Measurements from ENCODE around the gene EFHD2.

EFHD2 gene

DNA sequence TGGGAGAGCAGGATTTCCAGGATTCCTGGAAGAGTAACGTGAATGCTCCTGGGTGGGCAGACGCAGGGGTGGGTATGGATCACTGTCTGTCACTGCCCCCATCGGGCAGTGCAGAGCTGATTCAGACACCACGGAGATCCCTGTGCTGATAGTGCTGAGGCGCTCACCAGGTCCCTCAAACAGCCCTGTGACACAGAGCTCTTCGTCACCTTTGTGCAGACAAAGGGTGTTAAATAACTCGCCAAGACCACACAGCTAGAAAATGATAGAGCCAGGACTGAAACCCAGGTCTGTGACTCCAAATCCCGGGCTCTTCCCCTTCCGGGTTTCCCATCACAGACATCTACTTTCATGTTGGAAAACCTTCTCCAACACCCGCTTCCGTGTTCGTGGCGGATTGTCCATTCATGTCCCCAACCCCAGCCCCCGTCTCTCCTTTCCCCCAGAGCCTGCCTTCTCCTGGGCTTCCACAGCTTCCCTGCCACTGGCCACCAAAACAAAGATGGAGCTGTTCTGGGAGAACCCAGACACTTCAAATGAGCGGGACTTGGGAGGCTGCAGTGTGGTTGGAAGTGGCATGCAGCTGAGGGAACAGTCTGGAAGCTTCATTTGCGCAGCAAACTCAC lies 2.6 kb downstream of the EFHD2 start:
- Mint-ChIP-seq H3K36me3 (peaks cover 8 to 24% of the 10 kb centered on the region in 2 donors), H3K27ac (peak overlapping the region; percentile 69), H3K27me3 (no peaks in the 10 kb centered on the region), H3K4me3 (peak overlapping the region; percentile 94 to 96), H3K9me3 (no peaks in the 10 kb centered on the region), H3K4me1 (peaks cover 52 to 77% of the 10 kb centered on the region in 2 donors)
- ATAC-seq (replicated peaks) (no peak), DNase-seq (no peak)

DNA sequence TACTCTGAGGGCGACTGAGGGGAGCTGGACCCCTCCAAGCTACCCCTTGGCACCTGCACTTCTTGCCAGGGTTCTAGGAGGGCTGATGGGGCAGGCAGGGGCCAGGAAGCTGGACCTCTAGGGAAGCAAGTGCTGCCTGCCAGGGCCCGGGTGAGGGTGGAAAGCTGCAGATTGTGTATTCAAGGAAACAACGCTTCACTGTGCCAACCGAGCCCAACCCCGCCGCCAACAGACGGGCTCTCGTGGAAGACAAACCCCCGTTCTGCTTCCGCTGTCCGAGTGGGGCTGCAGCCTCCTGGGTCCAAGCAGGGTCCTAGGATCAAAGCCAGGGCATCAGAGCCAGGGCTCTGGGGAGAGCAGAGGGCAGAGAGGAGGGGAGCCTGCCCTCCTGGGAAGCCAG lies 3.2 kb downstream of the EFHD2 start:
- Mint-ChIP-seq H3K4me3 (no peak overlapping the region), H3K27me3 (no peaks in the 10 kb centered on the region), H3K9me3 (no peaks in the 10 kb centered on the region), H3K36me3 (peaks cover 8 to 24% of the 10 kb centered on the region in 2 donors), H3K4me1 (peaks cover 57 to 82% of the 10 kb centered on the region in 2 donors), H3K27ac (peak overlapping the region; percentile 69)
- DNase-seq, result no peak
- no peak for ATAC-seq (replicated peaks)

DNA sequence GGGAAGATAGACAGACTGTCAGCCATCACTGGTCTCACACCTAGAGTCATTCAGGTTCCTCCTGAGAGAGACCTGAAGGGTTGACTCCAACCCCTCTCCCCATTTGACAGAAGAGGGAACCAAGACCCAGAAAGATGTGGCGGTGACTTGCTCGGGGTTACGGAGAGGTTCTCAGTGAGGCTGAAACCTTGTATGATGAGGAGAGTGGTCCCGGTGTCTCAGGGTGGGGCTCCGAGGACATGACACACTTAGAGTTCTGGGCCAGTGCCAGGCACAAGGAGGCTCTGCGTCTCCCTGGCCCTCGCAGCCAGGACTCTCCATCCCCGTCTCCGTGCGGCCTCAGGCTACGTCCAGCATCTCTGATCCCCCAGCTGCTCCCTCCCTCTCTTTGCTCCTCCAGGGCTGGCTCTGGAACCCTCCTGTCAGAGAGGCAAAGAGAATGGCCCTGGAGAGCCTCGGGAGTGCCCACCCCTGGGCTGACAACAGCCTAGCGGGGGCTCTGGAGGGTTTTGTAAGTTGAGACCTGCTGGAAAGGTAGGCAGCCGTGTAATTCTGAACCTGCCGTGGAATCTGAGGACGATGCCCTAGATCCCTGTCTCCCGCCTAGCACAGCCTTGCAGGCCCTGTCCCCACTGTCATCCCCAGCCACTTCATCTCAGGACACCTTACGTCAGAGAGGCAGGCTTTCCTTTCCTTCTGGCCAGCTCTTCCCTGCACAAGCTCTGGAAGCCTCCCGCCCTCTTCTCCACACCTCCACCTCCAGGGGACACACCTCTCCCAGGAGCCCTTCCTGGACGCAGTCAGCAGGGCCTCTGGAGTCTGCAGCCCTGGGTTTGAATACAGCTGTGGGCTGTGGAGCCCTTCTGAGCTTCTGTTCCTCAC lies 4.1 kb downstream of the EFHD2 start:
- no peak for DNase-seq
- Mint-ChIP-seq H3K9me3 (no peaks in the 10 kb centered on the region), H3K27ac (peak overlapping the region; percentile 56), H3K36me3 (peaks cover 8 to 24% of the 10 kb centered on the region in 2 donors), H3K27me3 (no peaks in the 10 kb centered on the region), H3K4me1 (peaks cover 57 to 83% of the 10 kb centered on the region in 2 donors), H3K4me3 (no peak overlapping the region)
- no peak for ATAC-seq (replicated peaks)

DNA sequence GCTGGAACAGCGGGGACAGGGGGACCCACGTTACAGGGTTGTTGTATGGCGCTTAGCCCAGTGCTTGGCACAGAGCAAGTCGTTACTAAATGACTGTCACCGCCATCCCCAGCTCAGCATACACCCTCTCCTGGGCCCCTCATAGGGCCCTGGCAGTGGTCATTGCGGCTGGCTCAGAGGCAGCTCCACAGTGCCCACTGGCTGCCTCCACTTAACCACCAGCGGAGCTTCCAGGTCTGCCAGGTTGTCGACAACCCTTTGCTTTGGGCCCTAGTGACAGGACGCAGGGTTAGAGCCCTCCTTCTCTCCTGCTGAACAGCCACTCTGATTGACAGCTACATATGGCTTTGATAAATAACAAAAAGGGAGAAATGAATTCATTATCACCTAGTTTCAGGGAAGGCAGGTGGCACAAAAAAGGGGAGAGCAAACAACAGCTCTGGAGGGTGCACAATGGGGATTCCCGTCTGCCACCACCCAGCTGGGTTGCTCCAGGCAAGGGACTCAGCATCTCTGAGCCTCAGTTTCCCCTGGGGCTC lies 4.8 kb downstream of the EFHD2 start:
- Mint-ChIP-seq H3K27me3 (no peaks in the 10 kb centered on the region), H3K4me3 (no peak overlapping the region), H3K27ac (no peak overlapping the region), H3K36me3 (peaks cover 8 to 24% of the 10 kb centered on the region in 2 donors), H3K9me3 (no peaks in the 10 kb centered on the region), H3K4me1 (peaks cover 55 to 76% of the 10 kb centered on the region in 2 donors)
- ATAC-seq (replicated peaks) (no peak), DNase-seq (no peak)

DNA sequence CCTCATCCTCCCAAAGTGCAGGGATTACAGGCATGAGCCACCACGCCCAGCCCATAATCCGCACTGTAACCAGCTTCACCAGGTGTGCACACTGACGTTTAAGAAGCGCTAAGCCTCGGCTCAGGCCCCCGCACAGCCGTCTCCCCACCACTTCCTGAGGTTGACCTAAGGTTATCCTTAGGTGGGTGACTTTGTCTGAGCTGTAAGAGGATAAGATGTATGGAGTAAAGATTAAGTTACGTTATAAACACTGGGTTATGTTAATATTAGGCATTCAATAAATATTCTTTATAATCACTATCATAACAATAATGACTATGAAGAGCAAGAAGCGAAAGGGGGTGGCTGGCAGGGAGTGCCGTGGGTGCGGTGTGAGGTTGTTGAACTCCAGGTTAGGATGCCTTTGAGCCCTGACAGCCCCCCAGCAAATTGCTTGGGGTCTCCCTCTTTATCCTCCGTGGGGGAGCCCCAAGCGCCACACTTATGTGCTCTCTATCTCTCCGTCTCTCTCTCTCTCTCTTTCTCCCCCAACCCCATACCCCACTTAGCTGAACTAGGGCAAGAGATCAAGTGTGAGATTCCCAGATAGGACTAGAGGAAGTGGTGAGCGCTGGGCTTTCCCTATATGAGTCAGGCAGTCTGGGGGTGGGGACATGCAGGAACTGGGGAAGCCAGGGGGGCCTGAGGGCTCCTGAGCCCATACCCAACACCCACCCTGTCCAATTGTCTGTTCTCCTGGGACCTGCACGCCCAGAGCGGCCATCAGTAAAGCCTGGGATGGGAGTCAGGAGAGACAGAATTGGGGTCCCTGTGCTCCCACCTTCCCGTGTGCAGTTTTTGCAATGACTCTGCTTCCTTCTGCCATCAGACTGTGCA lies 7.6 kb downstream of the EFHD2 start:
- ATAC-seq (replicated peaks) (peak; percentile 59 to 60), DNase-seq (peak; percentile 29)
- H3K9me3 Mint-ChIP-seq, result no peaks in the 10 kb centered on the region
- peaks cover 40 to 61% of the 10 kb centered on the region in 2 donors for H3K4me1 Mint-ChIP-seq
- peak overlapping the region; percentile 66 for H3K4me3 Mint-ChIP-seq
- peaks cover 15 to 24% of the 10 kb centered on the region in 2 donors for H3K36me3 Mint-ChIP-seq
- peak overlapping the region; percentile 67 for H3K27ac Mint-ChIP-seq
- H3K27me3 Mint-ChIP-seq, result no peaks in the 10 kb centered on the region

DNA sequence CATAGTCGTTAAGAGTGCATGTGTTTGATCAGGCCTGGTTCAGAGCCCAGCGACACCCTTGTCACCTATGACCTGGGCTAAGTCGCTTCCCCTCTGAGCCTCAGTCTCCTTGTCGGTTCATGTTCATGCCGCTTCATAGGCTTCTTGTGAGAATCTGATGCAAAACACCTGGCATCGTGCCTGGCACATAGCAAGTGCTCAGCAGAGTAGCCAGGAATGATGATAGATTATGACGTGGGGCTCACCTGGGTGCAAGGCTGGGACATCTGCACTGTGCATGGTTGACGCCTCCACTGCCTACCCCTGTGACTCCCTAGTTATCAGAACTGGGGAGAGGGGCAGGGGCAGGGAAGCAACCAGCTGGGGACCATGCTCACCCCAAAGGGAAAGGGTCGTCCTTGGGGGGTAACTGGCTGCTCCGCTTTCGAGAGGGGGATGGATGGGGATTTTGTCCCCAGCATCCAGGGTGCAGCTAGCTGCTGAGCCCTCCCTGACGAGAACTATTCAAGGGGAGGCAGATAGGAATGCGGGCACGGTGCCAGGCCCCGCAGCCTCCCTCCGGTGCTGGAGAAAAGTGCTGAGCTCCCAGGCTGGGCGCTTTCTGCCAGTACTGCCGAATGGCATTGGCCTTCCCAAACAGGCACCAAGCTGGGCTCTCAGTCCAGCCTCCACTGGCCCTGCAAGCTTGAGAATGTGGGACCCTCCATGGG lies 9.3 kb downstream of the EFHD2 start:
- DNase-seq, result no peak
- Mint-ChIP-seq H3K36me3 (peaks cover 15 to 21% of the 10 kb centered on the region in 2 donors), H3K4me1 (peaks cover 27 to 44% of the 10 kb centered on the region in 2 donors), H3K9me3 (no peaks in the 10 kb centered on the region), H3K4me3 (no peak overlapping the region), H3K27ac (no peak overlapping the region), H3K27me3 (no peaks in the 10 kb centered on the region)
- no peak for ATAC-seq (replicated peaks)

DNA sequence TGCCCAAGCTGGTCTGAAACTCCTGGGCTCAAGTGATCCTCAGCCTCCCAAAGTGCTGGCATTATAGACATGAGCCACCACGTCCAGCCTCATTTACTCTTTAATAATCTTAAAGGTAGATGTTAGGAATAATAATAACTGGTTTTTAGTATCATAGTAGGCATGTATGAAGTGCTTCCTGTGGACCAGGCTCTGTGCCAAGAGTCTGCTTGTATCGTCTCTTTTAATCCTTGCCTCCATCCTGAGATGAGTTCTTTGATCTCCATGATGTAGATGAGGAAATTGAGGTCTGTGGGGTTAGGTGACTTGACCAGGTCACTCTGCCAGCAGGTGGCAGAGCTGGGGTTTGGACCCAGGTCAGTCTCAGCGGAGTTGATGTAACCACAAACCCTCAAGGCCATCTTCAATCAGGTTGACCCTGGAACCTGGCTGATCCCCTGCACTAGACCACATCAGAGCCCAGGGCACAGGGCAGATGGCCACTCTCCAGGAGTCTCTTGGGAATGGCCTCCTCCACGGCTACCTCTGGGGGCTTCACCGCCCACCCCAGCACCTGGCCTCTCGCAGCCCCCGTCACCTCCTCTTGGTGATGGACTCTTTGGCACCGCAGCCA lies 11.3 kb downstream of the EFHD2 start:
- peaks cover 15 to 20% of the 10 kb centered on the region in 2 donors for H3K36me3 Mint-ChIP-seq
- no peak for ATAC-seq (replicated peaks)

DNA sequence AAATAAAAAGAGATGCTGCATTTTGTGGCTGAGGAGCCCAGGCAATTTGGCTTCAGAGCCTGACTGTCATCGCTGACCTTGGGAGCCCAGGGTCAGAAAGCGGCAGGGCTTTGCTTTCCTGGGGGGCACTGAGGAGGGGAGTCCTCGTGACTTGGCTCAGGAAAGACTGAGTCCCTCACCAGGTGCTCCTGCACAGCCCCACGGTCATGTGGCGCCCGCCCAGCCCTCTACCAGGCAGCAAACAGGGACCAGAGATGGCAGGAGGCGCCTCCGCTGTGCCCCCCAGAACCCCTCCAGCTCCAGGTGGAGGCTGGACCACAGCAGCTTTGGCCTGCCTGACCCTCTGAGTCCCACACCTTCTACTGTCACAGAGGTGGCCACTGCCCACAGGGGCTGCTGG lies 13.2 kb downstream of the EFHD2 start:
- no peaks in the 10 kb centered on the region for H3K9me3 Mint-ChIP-seq
- DNase-seq, result no peak
- H3K4me1 Mint-ChIP-seq, result peaks cover 5 to 8% of the 10 kb centered on the region in 2 donors
- H3K27ac Mint-ChIP-seq, result no peak overlapping the region
- no peak for ATAC-seq (replicated peaks)
- no peaks in the 10 kb centered on the region for H3K27me3 Mint-ChIP-seq
- H3K36me3 Mint-ChIP-seq, result peaks cover 24 to 35% of the 10 kb centered on the region in 2 donors
- H3K4me3 Mint-ChIP-seq, result no peak overlapping the region

More for the DNA sequence above, 11.3 kb downstream of the EFHD2 start:
- Mint-ChIP-seq H3K27ac (no peak overlapping the region), H3K27me3 (no peaks in the 10 kb centered on the region), H3K4me1 (peaks cover 20 to 24% of the 10 kb centered on the region in 2 donors), H3K9me3 (no peaks in the 10 kb centered on the region), H3K4me3 (no peak overlapping the region)
- DNase-seq, result no peak

DNA sequence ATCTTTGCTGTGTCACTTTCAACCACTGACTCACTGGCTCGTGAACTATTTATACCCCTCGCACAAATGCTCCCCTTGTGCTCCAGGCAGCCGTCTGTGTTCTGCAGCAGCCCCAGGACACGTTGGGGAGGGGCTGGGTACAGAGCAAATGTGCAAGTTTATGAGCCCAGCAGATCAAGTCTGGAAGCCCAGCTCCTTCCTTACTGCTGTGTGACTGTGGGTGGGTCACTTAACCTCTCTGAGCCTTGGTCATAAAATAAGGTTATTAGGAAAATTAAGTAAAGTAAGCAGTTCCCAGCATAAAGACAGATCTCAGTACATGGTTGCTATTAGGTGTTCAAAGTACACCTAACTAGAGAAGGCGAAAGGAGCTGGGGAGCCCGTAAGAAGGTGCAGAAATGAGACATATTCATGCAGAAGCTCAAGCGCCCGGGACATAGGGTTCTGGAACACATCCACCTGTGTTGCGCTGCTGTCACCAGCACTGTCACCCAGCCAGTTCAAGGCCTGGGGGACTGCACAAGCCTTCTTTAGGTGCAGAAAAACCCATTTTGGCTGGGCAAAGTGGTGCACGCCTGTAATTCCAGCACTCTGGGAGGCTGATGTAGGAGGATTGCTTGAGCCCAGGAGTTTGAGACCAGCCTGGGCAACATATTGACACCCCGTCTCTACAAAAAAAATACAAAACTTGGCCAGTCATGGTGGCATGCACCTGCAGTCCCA lies 13.8 kb downstream of the EFHD2 start:
- Mint-ChIP-seq H3K27me3 (no peaks in the 10 kb centered on the region), H3K27ac (no peak overlapping the region), H3K4me3 (no peak overlapping the region), H3K36me3 (peaks cover 28 to 38% of the 10 kb centered on the region in 2 donors), H3K4me1 (peaks cover 4 to 8% of the 10 kb centered on the region in 2 donors), H3K9me3 (no peaks in the 10 kb centered on the region)
- ATAC-seq (replicated peaks) (no peak), DNase-seq (no peak)

DNA sequence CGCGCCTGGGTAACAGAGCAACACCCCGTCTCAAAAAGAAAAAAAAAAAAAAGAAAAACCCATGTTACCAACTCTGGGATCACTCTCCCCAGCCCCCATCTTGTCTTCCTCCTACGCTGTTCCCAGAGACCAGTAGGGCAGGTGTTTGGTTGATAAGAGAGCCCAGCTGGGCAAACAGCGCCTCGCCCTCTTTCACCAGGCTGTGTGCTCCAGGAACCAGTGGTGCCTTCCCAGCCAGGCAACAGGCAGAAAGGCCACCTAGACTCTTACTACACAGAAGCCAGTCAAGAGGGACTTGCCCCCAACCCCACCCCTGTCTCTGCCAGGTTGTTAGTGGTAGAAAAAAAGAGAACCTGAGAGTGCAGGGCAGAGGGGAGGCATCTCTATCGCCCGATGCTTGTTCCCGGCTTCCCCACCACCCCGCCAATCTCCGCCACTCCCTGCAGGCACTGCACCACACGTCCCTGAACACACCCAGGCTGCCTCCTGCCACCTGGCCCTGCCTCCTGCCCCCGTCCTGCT lies 14.5 kb downstream of the EFHD2 start:
- H3K36me3 Mint-ChIP-seq, result peaks cover 29 to 38% of the 10 kb centered on the region in 2 donors
- H3K9me3 Mint-ChIP-seq, result no peaks in the 10 kb centered on the region
- no peak overlapping the region for H3K4me3 Mint-ChIP-seq
- ATAC-seq (replicated peaks), result no peak
- no peak overlapping the region for H3K27ac Mint-ChIP-seq
- no peak for DNase-seq
- no peaks in the 10 kb centered on the region for H3K27me3 Mint-ChIP-seq
- H3K4me1 Mint-ChIP-seq, result peaks cover 4 to 8% of the 10 kb centered on the region in 2 donors

DNA sequence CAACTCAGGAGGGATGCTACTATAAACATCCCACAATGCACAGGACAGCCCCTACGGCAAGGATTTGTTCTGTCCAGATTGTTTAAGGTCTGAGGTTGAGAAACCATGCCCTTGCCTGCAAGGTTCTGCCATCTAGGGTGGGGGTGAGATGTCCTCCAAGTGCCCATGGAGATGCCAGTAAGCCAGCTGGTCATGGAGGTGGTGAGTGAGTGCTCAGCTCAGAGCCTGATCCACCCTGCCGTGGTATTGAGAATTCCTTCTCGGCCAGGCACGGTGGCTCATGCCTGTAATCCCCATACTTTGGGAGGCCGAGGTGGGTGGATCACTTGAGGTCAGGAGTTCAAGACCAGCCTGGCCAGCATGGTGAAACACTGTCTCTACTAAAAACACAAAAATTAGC lies 15.3 kb downstream of the EFHD2 start:
- Mint-ChIP-seq H3K27ac (no peak overlapping the region), H3K4me3 (no peak overlapping the region), H3K9me3 (no peaks in the 10 kb centered on the region), H3K4me1 (peaks cover 4 to 8% of the 10 kb centered on the region in 2 donors), H3K27me3 (no peaks in the 10 kb centered on the region), H3K36me3 (peaks cover 26 to 38% of the 10 kb centered on the region in 2 donors)
- ATAC-seq (replicated peaks) (no peak), DNase-seq (no peak)

DNA sequence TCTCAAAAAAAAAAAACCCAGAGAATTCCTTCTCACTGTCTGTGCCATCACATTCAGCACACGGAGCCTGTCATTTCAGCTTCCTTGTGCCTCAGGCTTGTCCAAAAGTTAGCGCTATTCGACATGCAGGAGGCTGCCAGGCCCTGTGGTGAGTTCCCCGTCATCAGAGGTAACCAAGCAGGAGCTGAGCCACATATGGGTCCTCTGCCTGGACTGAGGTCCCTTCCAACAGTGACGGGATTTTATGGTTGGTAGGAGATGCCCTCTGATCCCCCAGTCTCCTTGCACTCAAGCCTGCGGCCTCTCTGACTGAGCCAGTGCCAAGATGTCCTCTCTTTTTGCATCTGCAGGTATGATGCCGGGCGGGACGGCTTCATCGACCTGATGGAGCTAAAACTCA lies 15.8 kb downstream of the EFHD2 start:
- peaks cover 4 to 8% of the 10 kb centered on the region in 2 donors for H3K4me1 Mint-ChIP-seq
- no peak for DNase-seq
- H3K4me3 Mint-ChIP-seq, result no peak overlapping the region
- no peaks in the 10 kb centered on the region for H3K27me3 Mint-ChIP-seq
- H3K36me3 Mint-ChIP-seq, result peaks cover 24 to 40% of the 10 kb centered on the region in 2 donors
- ATAC-seq (replicated peaks), result no peak
- no peaks in the 10 kb centered on the region for H3K9me3 Mint-ChIP-seq
- H3K27ac Mint-ChIP-seq, result peak overlapping the region; percentile 56

All from stimulated activated naive B cell treated with anti-CD40 and anti-IgM and Interleukin-4, amounts not matched to agents 10 μg/mL and 1 μg/mL and 100 μg/mL, for 72 hours (primary cell).